ENCODE results near the gene PAFAH2.
"Not testable (repeated sequence)": the region's sequence is repeated elsewhere in the genome, so short reads cannot be mapped to it uniquely, and the experiment has no call there.

The PAFAH2 gene

GRCh38 chr1:25979210-25979609 lies 18.7 kb downstream of the PAFAH2 start:
- no peak for DNase-seq (ENCODE audit: low spot score)

GRCh38 chr1:25978403-25978802 lies 19.5 kb downstream of the PAFAH2 start:
- DNase-seq (ENCODE audit: low spot score), result no peak

DNA sequence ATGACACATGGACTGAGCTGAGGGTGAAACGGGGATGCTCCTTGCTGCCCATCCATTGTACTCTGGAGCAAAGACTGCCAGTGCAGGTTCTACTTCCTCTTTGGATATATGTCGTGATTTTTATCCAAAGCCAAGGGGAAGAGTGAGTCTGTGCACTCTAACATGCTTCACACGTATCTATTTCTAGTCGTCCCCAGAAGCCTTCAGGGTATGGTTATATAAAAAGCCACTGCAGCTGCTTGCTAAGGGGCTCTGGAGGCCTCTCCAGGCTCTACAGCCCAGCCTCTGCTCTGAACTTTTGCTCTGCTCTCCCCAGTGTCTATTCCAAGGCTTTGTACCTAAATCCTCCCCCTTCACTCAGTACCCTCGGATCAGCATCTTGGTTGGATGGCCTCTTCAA lies 20.1 kb downstream of the PAFAH2 start:
- DNase-seq (ENCODE audit: low spot score), result no peak

DNA sequence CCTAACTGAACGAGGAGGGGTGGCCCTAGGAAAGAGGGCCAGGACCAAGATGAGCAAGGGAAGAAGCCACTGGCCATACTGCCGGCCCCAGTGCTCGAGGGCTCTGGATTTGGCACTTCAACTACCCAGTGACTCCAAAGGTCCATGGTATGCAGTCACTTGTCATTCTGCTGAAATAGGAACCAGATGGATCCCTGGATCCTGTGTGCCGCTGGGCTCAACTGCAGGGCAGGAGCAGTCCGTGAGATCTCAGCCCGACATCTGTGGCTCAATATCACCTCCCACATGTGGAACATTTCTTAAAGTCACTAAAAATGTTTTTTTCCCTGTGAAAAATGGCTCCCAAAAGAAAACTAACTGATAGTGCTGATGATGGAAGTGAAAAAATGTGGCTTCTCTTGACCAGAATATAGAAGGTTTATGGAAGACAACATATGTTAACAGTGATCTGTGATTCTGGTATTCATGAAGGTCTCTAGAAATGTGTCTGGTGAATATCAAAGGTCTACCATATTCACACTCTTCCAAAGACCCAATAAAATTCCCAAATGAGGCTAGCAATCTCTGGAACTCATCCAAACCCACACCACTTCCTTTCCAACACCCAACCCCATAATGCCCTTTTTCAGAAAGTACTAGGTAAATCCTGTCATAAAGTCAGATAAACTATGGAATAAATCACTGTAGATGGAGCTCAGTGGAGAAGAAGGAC lies 24.1 kb downstream of the PAFAH2 start:
- no peak for DNase-seq (ENCODE audit: low spot score)

GRCh38 chr1:25971811-25972180 lies 26.1 kb downstream of the PAFAH2 start:
- no peak for DNase-seq (ENCODE audit: low spot score)

DNA sequence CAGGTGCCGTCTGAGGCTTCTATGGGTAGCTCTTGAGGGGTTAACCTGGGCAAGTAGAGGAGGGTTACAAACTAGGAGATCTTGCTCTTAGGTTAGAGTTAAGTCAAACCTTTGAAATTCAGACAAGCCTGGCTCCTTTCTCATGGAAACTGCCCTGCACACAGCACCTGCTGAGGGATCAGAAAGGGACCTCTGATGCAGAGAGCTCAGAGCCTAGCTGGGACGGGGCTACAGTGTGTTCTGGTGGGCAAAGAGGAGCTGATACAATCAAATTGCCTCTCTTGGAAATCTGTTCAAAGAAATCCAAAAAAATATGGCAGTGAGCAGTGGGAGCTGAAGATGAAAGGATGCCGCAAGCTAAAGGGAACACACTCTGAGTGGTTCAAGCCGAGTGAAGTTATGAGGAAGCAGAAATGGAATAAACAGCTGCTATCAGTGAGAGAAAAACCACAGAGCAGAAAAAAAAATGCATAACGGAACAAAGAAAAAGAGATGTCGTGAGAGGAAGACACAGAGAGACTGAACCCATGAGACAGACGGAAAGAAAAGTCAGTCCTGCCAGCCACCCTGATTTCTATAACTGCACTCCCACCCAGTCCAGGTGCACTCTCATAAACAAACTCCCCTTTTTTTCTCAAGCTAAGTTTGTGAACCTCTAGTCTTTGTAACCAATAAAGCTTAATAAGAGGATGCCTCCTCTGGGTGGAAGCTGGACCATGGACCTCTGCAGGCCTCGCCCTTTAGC lies 26.6 kb downstream of the PAFAH2 start:
- no peak for DNase-seq (ENCODE audit: low spot score)

DNA sequence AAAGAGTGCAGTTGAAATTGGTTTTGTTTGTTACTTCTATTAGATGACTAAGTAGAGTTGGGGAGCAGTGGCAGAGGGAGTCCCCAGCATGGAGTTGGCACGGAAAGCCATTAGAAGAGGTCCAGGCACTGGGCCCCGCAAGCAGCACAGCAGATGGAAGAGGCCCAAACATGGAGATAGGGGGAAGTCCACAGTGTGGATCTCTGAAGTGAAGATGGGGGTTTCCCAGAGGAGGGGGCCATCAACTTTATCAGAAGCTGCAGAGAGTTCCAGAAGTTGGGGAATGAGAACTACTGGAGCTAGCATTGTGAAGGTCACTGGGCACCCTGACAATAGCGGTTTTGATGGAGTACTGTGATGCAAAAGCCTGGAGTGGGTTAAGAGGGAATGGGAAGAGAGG lies 30.6 kb downstream of the PAFAH2 start:
- DNase-seq (ENCODE audit: low spot score), result no peak

DNA sequence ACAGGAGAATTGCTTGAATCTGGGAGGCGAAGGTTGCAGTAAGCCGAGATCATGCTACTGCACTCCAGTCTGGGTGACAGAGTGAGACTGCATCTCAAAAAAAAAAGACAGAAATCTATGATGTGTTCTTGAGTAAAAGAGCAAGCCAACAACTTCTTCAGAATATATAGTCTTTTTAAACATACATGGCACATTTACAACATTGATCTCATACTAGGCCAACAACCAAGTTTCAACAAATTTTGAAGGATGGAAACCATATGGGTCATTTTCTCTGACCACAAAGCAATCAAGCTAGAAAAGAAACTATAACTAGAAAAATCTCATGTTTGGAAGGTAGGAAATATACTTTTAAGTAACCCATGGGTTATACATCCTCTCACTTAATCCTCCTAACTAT lies 38.3 kb downstream of the PAFAH2 start:
- no peak for DNase-seq (ENCODE audit: low spot score)

DNA sequence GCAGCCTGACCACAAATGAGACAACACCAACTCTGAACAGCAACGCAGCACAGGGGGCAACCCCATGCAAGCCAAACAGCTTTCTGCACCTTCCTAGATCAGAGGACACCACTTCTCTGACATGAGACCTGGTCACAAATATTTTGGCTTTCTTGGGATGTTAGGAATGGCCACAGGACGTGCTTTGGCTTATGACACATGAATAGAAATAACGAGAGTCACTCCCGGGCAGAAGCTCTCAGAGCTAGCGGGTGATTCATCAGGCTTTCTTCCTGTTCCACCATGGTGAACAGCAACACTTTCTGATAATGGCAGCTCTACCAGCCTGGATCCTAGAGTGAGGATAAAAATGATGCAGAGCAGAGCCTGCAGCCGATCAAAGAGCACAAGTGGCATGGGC lies 39.4 kb downstream of the PAFAH2 start:
- no peak for DNase-seq (ENCODE audit: low spot score)

- DNase-seq (ENCODE audit: low spot score), result no peak
These were observed 42.3 kb downstream of the PAFAH2 start for GRCh38 chr1:25955553-25955952.

- no peak for DNase-seq (ENCODE audit: low spot score)
These were observed 43.5 kb downstream of the PAFAH2 start for GRCh38 chr1:25954282-25954938.

GRCh38 chr1:25952841-25953401 lies 44.9 kb downstream of the PAFAH2 start:
- DNase-seq (ENCODE audit: low spot score), result peak; percentile 86

- DNase-seq (ENCODE audit: low spot score), result no peak
These were observed 49.2 kb downstream of the PAFAH2 start for GRCh38 chr1:25948641-25949040.

DNA sequence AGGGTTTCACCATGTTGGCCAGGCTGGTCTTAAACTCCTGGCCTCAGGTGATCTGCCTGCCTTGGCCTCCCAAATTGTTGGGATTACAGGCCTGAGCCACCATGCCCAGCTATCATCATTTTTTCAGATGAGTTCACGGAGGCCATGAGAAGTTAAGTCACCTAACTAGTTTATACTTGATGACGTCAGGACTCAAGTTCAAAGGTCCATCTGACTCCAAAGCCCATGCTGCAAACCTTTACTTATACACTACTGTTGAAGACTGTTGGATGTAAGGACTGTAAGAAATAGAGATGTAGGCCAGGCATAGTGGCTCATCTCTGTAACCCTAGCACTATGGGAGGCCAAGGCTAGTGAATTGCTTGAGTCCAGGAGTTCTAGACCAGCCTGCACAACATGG lies 50.8 kb downstream of the PAFAH2 start:
- no peak for DNase-seq (ENCODE audit: low spot score)

DNA sequence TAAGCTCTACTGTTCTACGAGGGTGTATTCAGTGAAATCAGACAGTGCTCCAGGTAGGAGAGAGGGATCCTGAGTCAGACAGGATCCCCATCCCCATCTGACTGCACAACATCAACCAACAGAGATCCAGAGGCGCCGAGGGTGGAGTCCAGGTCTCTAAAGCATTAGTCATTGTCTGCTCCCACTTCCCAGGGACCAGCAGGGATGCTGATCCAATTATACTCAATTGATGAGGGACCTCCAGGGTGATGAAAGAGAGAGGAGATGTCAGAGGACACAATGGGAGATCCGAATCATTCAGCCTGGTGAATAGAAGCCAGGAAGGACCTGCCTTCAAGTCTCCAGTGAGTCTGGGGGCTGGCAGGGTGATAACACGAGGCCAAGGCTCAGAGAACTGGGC lies 52.1 kb downstream of the PAFAH2 start:
- no peak for DNase-seq (ENCODE audit: low spot score)

DNA sequence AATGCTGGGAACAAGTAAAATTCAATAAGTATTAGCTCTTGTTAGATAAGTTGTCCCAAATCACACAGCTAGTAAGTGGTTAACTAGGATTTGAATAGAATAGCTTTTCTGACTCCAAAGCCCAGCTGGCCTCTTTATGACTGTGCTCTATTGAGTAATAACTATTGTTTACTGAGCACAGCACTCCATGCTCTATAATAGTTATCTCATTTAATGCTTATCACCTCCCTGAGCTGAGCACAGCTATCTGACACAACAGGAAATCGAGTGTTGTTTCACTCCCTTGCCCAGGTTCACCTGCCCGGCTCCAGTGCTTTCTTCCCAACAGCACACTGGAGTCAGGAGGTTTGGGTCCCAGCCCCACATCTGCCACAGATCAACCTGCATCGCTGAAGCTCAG lies 52.9 kb downstream of the PAFAH2 start:
- DNase-seq (ENCODE audit: low spot score), result no peak

GRCh38 chr1:25943511-25943910 lies 54.4 kb downstream of the PAFAH2 start:
- DNase-seq (ENCODE audit: low spot score), result not testable (repeated sequence)

DNA sequence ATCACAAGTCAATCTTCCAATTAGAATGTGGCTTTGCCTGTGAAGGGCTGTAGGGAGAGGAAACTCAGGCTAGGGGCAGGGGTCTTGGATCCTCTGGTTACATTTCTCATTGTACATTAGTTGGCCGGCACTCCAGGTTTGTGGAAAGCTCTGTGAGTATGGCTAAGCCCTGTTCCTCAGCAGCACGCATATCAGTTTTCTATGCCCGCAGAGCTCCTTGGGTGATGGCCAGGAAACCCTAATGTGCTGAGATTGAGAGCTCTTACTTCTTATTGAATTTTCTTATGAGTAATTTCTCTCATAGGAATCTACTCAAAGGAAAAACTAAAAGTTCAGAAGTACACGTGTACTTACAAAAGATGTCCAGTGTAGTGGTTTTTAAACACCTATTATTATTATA lies 60.9 kb downstream of the PAFAH2 start:
- DNase-seq (ENCODE audit: low spot score), result no peak

GRCh38 chr1:25933479-25934365 lies 64.1 kb downstream of the PAFAH2 start:
- DNase-seq (ENCODE audit: low spot score), result no peak

DNA sequence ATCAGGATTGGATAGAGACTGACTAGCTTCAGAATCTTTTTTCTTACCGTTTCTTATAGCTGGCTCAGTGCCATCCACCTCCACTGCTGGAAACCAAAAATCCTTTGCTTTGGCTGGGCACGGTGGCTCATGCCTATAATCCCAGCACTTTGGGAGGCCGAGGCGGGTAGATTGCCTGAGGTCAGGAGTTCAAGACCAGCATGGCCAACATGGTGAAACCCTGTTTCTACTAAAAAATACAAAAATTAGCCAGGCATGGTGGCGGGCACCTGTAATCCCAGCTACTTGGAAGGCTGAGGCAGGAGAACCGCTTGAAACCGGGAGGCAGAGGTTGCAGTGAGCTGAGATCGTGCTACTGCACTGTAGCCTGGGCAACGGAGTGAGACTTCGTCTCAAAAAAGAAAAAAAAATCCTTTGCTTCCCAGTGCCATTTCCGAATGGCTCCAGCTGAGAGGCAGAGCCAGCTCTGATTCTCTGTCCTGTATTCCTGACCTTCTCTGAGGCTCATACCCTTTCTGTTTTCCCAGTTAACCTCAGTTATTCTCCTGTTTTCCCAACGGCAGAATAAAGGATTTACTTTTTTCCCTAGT lies 65.0 kb downstream of the PAFAH2 start:
- DNase-seq (ENCODE audit: low spot score), result not testable (repeated sequence)

GRCh38 chr1:25932321-25932720 lies 65.5 kb downstream of the PAFAH2 start:
- DNase-seq (ENCODE audit: low spot score), result no peak

DNA sequence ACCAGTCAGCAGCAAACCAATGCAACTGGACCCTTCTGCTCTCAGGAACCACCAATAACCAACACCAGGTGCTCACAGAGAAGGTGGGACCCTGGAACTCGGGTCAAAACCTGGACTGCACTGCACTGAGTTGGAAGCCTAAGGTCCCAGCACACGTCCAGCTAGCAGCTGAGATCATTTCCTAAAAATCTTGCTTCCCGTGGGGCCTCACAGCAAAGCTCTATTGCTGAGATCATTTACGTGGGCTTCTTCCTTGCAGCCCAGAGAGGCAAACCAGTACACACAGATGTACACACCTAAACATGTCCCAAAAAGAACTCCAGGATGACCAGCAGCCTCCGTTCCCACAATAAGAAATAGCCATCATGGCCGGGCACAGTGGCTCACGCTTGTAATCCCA lies 68.8 kb downstream of the PAFAH2 start:
- DNase-seq (ENCODE audit: low spot score), result no peak
